HCT116 (cell line): ENCODE results near the gene SUV39H1. TPM values are rescaled to one million over a fixed set of nuclear protein-coding genes. Genes with fewer than 3 reads are reported as not detected.

ENCODE experiments used
- ATAC-seq: fragments of 200-7000 bp; cut with Tn5 transposase; 2 replicates; pipeline ENCODE4 v1.9.1; 2020; ENCODE audit warnings: mild to moderate bottlenecking, moderate library complexity
- BruUV-seq: library from RNA; stranded (reverse); fragments of 400-500 nt; replicated peaks from 2 replicates; lab custom pipeline; 2021; lab: Mats Ljungman, UMichigan
- CTCF ChIA-PET: fragments of 300-600 bp; sonication (Branson Sonifier 250); formaldehyde crosslinking; loops from one replicate; lab custom pipeline; 2021; ENCODE audit warnings: antibody characterized with exemption; lab: Charles Lee
- POLR2A ChIA-PET: fragments of 300-600, 350-600 bp; sonication (Branson Sonifier 250); formaldehyde crosslinking; loops from one replicate; lab custom pipeline; 2021; ENCODE audit warnings: antibody characterized with exemption; lab: Charles Lee
- RAD21 ChIA-PET, 2 experiments: fragments of 300-600 bp; sonication (Branson Sonifier 250); formaldehyde crosslinking; loops; one replicate each; lab custom pipeline; 2023; ENCODE audit warnings: low total read pairs in 2 of 2; ENCODE audit not compliant: uncharacterized antibody in 2 of 2, unreplicated experiment in 2 of 2, low non-redundant PET in 1 of 2; lab: Charles Lee
- DNase-seq: peaks from one replicate; pipeline ENCODE4 v3.0.0-alpha.2; 2010; ENCODE audit warnings: low read depth, low spot score
- H2AFZ ChIP-seq: fragments of 200-600 bp; shearing (Covaris generic), sonication (generic); 2 replicates; pipeline ENCODE4 v1.6.1; 2017; ENCODE audit warnings: low read depth, mixed run types, mixed read lengths, antibody characterized with exemption, low read length; ENCODE audit not compliant: poor library complexity, severe bottlenecking
- H3K27ac ChIP-seq: 2 replicates; pipeline ENCODE4 v1.5.1; 2012; ENCODE audit warnings: low read depth, low read length
- H3K27me3 ChIP-seq: fragments of 200-600 bp; sonication (generic); 2 replicates; pipeline ENCODE4 v1.6.1; 2016; ENCODE audit warnings: mixed run types, low read length, mixed read lengths; ENCODE audit not compliant: insufficient read depth
- H3K36me3 ChIP-seq, 2 experiments: fragments of 200-500 bp in 1 of 2; fragments of 200-600 bp in 1 of 2; sonication (Bioruptor generic) in 1 of 2; sonication (generic) in 1 of 2; 2 replicates each; pipeline versions ENCODE4 v1.5.1 to v1.6.1; 2014 to 2016; ENCODE audit warnings: low read length in 2 of 2, inconsistent platforms in 1 of 2, mixed read lengths in 1 of 2, mixed run types in 1 of 2; ENCODE audit not compliant: insufficient read depth in 2 of 2, control insufficient read depth in 1 of 2
- H3K4me1 ChIP-seq, 2 experiments: fragments of 200-600 bp in 1 of 2; sonication (generic) in 1 of 2; 2 replicates each; pipeline versions ENCODE4 v1.5.1 to v1.6.1; 2012 to 2017; ENCODE audit warnings: low read length in 2 of 2, inconsistent platforms in 1 of 2, mild to moderate bottlenecking in 1 of 2, mixed read lengths in 1 of 2, mixed run types in 1 of 2, moderate library complexity in 1 of 2; ENCODE audit not compliant: insufficient read depth in 2 of 2, control insufficient read depth in 1 of 2
- H3K4me2 ChIP-seq: fragments of 200-600 bp; sonication (generic); 2 replicates; pipeline ENCODE4 v1.6.1; 2017; ENCODE audit warnings: mixed run types, low read length, mixed read lengths
- H3K4me3 ChIP-seq, 2 experiments: fragments of 200-600 bp in 1 of 2; sonication (generic) in 1 of 2; replicated peaks in 1 of 2; 2 replicates each; pipeline ENCODE4 v1.5.1; 2011 to 2016; ENCODE audit warnings: low read length in 2 of 2, control low read depth in 1 of 2, low read depth in 1 of 2, mild to moderate bottlenecking in 1 of 2, mixed read lengths in 1 of 2, mixed run types in 1 of 2
- H3K79me2 ChIP-seq: fragments of 200-600 bp; sonication (generic); 2 replicates; pipeline ENCODE4 v1.6.1; 2017; ENCODE audit warnings: mild to moderate bottlenecking, mixed run types, low read length, moderate library complexity, mixed read lengths; ENCODE audit not compliant: insufficient read depth
- H3K9ac ChIP-seq: fragments of 200-600 bp; sonication (generic); 2 replicates; pipeline ENCODE4 v1.6.1; 2016; ENCODE audit warnings: low read length, mixed read lengths
- H3K9me2 ChIP-seq: fragments of 200-600 bp; sonication (generic), shearing (Covaris generic); 2 replicates; pipeline ENCODE4 v1.6.1; 2017; ENCODE audit warnings: mixed run types, mild to moderate bottlenecking, moderate library complexity; ENCODE audit not compliant: insufficient read depth
- H3K9me3 ChIP-seq, 2 experiments: fragments of 200-500 bp in 1 of 2; fragments of 200-600 bp in 1 of 2; sonication (Bioruptor generic) in 1 of 2; sonication (generic) in 1 of 2; 2 replicates each; pipeline ENCODE4 v1.6.1; 2014 to 2017; ENCODE audit warnings: low read length in 2 of 2, mixed read lengths in 2 of 2, inconsistent platforms in 1 of 2, low read depth in 1 of 2, mild to moderate bottlenecking in 1 of 2, mixed run types in 1 of 2, moderate library complexity in 1 of 2; ENCODE audit not compliant: control insufficient read depth in 1 of 2, insufficient read depth in 1 of 2
- H4K20me1 ChIP-seq: fragments of 200-600 bp; sonication (generic), shearing (Covaris generic); 2 replicates; pipeline ENCODE4 v1.6.1; 2017; ENCODE audit warnings: mixed run types, mild to moderate bottlenecking, moderate library complexity; ENCODE audit not compliant: insufficient read depth
- ATF3 ChIP-seq: IDR thresholded peaks from 2 replicates; pipeline ENCODE4 v1.6.1; 2012
- CBX3 ChIP-seq: IDR thresholded peaks from 2 replicates; pipeline ENCODE4 v1.6.1; 2012; ENCODE audit warnings: low read depth
- CTCF ChIP-seq, 3 experiments: fragments of 200-600 bp in 1 of 3; sonication (generic) in 1 of 3; IDR thresholded peaks in 2 of 3; conservative IDR thresholded peaks in 1 of 3; 2 replicates each; pipeline ENCODE4 v1.5.1; 2012 to 2017; ENCODE audit warnings: low read depth in 2 of 3, low read length in 2 of 3, antibody characterized with exemption in 1 of 3, borderline replicate concordance in 1 of 3, control low read depth in 1 of 3, mild to moderate bottlenecking in 1 of 3, mixed read lengths in 1 of 3, mixed run types in 1 of 3, moderate library complexity in 1 of 3; ENCODE audit not compliant: insufficient read depth in 1 of 3
- ELF1 ChIP-seq: IDR thresholded peaks from 2 replicates; pipeline ENCODE4 v1.6.1; 2012; ENCODE audit warnings: low read depth, borderline replicate concordance
- EZH2 ChIP-seq: fragments of 200-600 bp; sonication (generic); IDR thresholded peaks from 2 replicates; pipeline ENCODE4 v1.6.1; 2017; ENCODE audit warnings: antibody characterized with exemption, mixed run types
- EZH2phosphoT487 ChIP-seq: fragments of 200-600 bp; IDR thresholded peaks from 2 replicates; pipeline ENCODE4 v1.6.1; 2018; ENCODE audit warnings: antibody characterized with exemption, borderline replicate concordance
- FOSL1 ChIP-seq: IDR thresholded peaks from 2 replicates; pipeline ENCODE4 v1.6.1; 2012; ENCODE audit warnings: low read depth
- POLR2A ChIP-seq: IDR thresholded peaks from 2 replicates; pipeline ENCODE4 v1.7.0; 2011; ENCODE audit warnings: borderline replicate concordance; ENCODE audit not compliant: insufficient read depth, insufficient read length; ENCODE audit errors: extremely low read depth
- POLR2AphosphoS5 ChIP-seq: IDR thresholded peaks from 2 replicates; pipeline ENCODE4 v1.6.1; 2011; ENCODE audit warnings: mild to moderate bottlenecking, low read depth, low read length, moderate library complexity
- SIN3A ChIP-seq: IDR thresholded peaks from 2 replicates; pipeline ENCODE4 v1.6.1; 2012; ENCODE audit warnings: low read depth
- SP1 ChIP-seq: IDR thresholded peaks from 2 replicates; pipeline ENCODE4 v1.6.1; 2012; ENCODE audit warnings: low read depth
- TCF7L2 ChIP-seq: IDR thresholded peaks from 2 replicates; pipeline ENCODE4 v1.7.0; 2011; ENCODE audit warnings: borderline replicate concordance, inconsistent platforms; ENCODE audit not compliant: insufficient read depth, insufficient read length; ENCODE audit errors: extremely low read depth
- YY1 ChIP-seq: IDR thresholded peaks from 2 replicates; pipeline ENCODE4 v1.6.1; 2011; ENCODE audit warnings: low read length, low read depth, moderate library complexity, mild to moderate bottlenecking; ENCODE audit not compliant: insufficient replicate concordance; ENCODE audit errors: extremely low read depth
- ZBTB33 ChIP-seq: IDR thresholded peaks from 2 replicates; pipeline ENCODE4 v1.6.1; 2011; ENCODE audit warnings: mild to moderate bottlenecking, low read length, moderate library complexity; ENCODE audit not compliant: insufficient replicate concordance; ENCODE audit errors: extremely low read depth
- ZFX ChIP-seq: fragments of 450-650 bp; IDR thresholded peaks from 2 replicates; pipeline ENCODE4 v1.6.1; 2017
- intact Hi-C: fragments of 100-400 bp; cut with micrococcal nuclease; formaldehyde crosslinking; loops from 2 replicates; pipeline ENCODE4 v1.10.0; 2022
- total RNA-seq: library from RNA; stranded (reverse); gene quantifications from one replicate; pipeline ENCODE4 v1.2.1, GENCODE V29; 2021; ENCODE audit not compliant: unreplicated experiment

Gene SUV39H1
- total RNA-seq, 1 experiment from 2014 or later: 16.3 TPM

GRCh38 chrX:48726596-48726995, 30.1 kb downstream of the SUV39H1 start (continued):
- TF ChIP-seq ZBTB33 (no peak), CTCF (IDR thresholded peaks at IDR 0.05 in 2 of 3, conservative IDR thresholded peaks at IDR 0.05 in 1 of 3; ENCODE audit: borderline replicate concordance in 1 of 3, insufficient read depth in 1 of 3, low read depth in 2 of 3, low read length in 2 of 3) (no peak)

- ChIA-PET CTCF (no interaction called here), POLR2A (interaction anchor here (0.8 kb wide), 1 partner anchor 8 kb away, joined by 3 read pairs; no protein-coding TSS in a partner anchor), RAD21 (no interaction called here)
- Histone ChIP-seq H3K4me2 (no peak overlapping the region), H2AFZ (no peak overlapping the region), H3K4me1 (no peaks in the 10 kb centered on the region), H3K9me3 (no peaks in the 10 kb centered on the region), H3K4me3 (no peak overlapping the region), H4K20me1 (no peaks in the 10 kb centered on the region), H3K9ac (no peak overlapping the region), H3K9me2 (no peaks in the 10 kb centered on the region), H3K79me2 (no peaks in the 10 kb centered on the region), H3K27ac (no peak overlapping the region), H3K36me3 (no peaks in the 10 kb centered on the region), H3K27me3 (no peaks in the 10 kb centered on the region)
- no TSS peak for BruUV-seq
- no peak for TF ChIP-seq EZH2
- no peak for TF ChIP-seq ZBTB33
- no peak for TF ChIP-seq POLR2AphosphoS5
- TF ChIP-seq FOSL1: no peak
- TF ChIP-seq EZH2phosphoT487: no peak
- no peak for TF ChIP-seq ATF3
- no peak for TF ChIP-seq ZFX
- TF ChIP-seq CBX3: no peak
- no peak for TF ChIP-seq SIN3A
- TF ChIP-seq ELF1: no peak
- no peak for TF ChIP-seq SP1
- TF ChIP-seq TCF7L2: no peak
- no peak for TF ChIP-seq POLR2A
- no peak for TF ChIP-seq YY1
- intact Hi-C loops: loop anchor here (10.0 kb wide), 1 partner anchor 64 kb away; no protein-coding TSS in a partner anchor
- ATAC-seq (no peak), DNase-seq (no peak)
These were observed 32.1 kb downstream of the SUV39H1 start for GRCh38 chrX:48728653-48729052.
